Measurements from ENCODE around the gene VGLL4.
A peak's percentile ranks its signal among the peaks of the same experiment; 100 is the strongest.

Gene VGLL4

DNA sequence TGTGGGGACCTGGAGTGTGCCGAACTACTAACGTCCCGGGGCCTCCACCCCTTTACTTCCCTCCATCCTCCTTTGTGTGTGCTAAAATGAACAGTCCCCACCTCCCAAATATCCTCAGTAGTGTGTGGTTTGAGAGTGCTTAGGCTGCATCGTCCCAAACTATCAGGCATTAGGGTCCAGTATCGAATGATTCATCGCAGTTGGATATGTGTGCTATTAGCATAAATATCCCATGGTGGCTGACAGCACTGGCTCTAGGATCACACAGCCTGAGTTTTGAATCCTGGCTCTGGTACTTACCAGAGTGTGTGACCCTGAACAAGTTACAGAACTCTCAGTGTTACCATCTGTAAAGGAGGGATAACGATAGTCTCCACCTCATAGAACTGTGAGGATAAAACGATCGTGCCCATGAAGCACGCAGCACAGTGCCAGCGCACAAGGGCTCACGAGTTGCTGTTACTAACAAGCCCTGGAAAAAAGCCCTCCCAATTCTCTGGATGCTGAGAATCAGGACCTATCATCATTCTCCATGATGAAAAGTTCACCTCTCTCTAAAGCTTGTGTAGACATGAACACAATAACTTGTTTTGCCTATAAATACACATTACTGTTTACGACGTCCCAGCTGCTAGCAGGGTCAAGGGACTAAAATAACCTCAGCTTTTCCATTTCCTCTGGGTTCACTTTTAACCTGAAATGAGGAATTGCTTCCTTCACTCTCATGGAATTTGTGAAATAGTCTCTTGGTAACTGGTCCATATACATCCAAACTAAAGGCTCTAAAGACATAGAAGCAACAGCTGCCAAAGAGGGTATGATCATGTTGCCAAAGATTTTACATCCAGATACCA, 51.0 kb downstream of the VGLL4 start:
- peaks cover 53% of the 10 kb centered on the region for H3K4me1 ChIP-seq (ENCODE audit: control insufficient read depth, insufficient read depth, low read length)
- H3K4me3 ChIP-seq (ENCODE audit: low read length in 2 of 2): peak overlapping the region; percentile 29 to 47
- H3K27me3 ChIP-seq (ENCODE audit: control insufficient read depth in 1 of 2, insufficient read depth in 2 of 2, low read length in 2 of 2): no peaks in the 10 kb centered on the region
- H3K36me3 ChIP-seq (ENCODE audit: control insufficient read depth in 2 of 2, insufficient read depth in 2 of 2, low read length in 2 of 2): peaks cover 0 to 2% of the 10 kb centered on the region in 2 donors
- H3K9me3 ChIP-seq (ENCODE audit: control insufficient read depth in 2 of 2, low read length in 2 of 2): no peaks in the 10 kb centered on the region
- peak overlapping the region; percentile 14 to 58 for H3K9ac ChIP-seq (ENCODE audit: low read length in 2 of 2)
- peak overlapping the region; percentile 68 for H3K27ac ChIP-seq (ENCODE audit: low read length)

- Histone ChIP-seq H3K27me3 (ENCODE audit: control insufficient read depth in 1 of 2, insufficient read depth in 2 of 2, low read length in 2 of 2) (no peaks in the 10 kb centered on the region), H3K27ac (ENCODE audit: low read length) (peak overlapping the region; percentile 68), H3K36me3 (ENCODE audit: control insufficient read depth in 2 of 2, insufficient read depth in 2 of 2, low read length in 2 of 2) (peaks cover 0 to 2% of the 10 kb centered on the region in 2 donors), H3K9ac (ENCODE audit: low read length in 2 of 2) (peak overlapping the region; percentile 55 to 62), H3K4me1 (ENCODE audit: control insufficient read depth, insufficient read depth, low read length) (peaks cover 63% of the 10 kb centered on the region), H3K9me3 (ENCODE audit: control insufficient read depth in 2 of 2, low read length in 2 of 2) (no peaks in the 10 kb centered on the region), H3K4me3 (ENCODE audit: low read length in 2 of 2) (peak overlapping the region; percentile 36 to 57)
These were observed 52.1 kb downstream of the VGLL4 start for GRCh38 chr3:11591391-11592282.

GRCh38 chr3:11591002-11591355, 52.7 kb downstream of the VGLL4 start:
- Histone ChIP-seq H3K4me1 (ENCODE audit: control insufficient read depth, insufficient read depth, low read length) (peaks cover 61% of the 10 kb centered on the region), H3K27me3 (ENCODE audit: control insufficient read depth in 1 of 2, insufficient read depth in 2 of 2, low read length in 2 of 2) (no peaks in the 10 kb centered on the region), H3K4me3 (ENCODE audit: low read length in 2 of 2) (peak overlapping the region; percentile 36 to 57), H3K27ac (ENCODE audit: low read length) (peak overlapping the region; percentile 68), H3K36me3 (ENCODE audit: control insufficient read depth in 2 of 2, insufficient read depth in 2 of 2, low read length in 2 of 2) (peaks cover 0 to 2% of the 10 kb centered on the region in 2 donors), H3K9me3 (ENCODE audit: control insufficient read depth in 2 of 2, low read length in 2 of 2) (no peaks in the 10 kb centered on the region), H3K9ac (ENCODE audit: low read length in 2 of 2) (peak overlapping the region; percentile 55 to 62)

DNA sequence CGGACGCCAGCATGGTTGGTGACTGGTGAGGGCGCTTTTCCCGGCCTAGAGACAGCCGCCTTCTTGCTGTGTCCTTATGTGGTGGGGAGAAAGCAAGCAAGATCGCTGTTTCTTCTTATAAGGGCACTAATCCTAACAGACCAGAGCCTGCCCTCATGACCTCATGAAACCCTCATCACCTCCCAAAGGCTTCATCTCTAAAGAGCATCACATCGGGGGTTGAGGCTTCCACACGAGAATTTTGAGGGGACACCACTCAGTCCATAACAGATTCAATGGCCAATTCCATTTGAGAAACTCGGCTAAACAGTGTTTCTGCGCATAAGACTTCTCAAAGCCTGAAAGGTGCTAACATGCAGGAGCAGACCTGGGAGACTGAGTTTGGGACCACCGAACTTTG, 54.0 kb downstream of the VGLL4 start:
- Histone ChIP-seq H3K36me3 (ENCODE audit: control insufficient read depth in 2 of 2, insufficient read depth in 2 of 2, low read length in 2 of 2) (peaks cover 0 to 2% of the 10 kb centered on the region in 2 donors), H3K4me3 (ENCODE audit: low read length in 2 of 2) (peak overlapping the region in 1 of 2 donors; percentile 15), H3K9ac (ENCODE audit: low read length in 2 of 2) (no peak overlapping the region), H3K27me3 (ENCODE audit: control insufficient read depth in 1 of 2, insufficient read depth in 2 of 2, low read length in 2 of 2) (no peaks in the 10 kb centered on the region), H3K9me3 (ENCODE audit: control insufficient read depth in 2 of 2, low read length in 2 of 2) (no peaks in the 10 kb centered on the region), H3K27ac (ENCODE audit: low read length) (peak overlapping the region; percentile 68), H3K4me1 (ENCODE audit: control insufficient read depth, insufficient read depth, low read length) (peaks cover 61% of the 10 kb centered on the region)

DNA sequence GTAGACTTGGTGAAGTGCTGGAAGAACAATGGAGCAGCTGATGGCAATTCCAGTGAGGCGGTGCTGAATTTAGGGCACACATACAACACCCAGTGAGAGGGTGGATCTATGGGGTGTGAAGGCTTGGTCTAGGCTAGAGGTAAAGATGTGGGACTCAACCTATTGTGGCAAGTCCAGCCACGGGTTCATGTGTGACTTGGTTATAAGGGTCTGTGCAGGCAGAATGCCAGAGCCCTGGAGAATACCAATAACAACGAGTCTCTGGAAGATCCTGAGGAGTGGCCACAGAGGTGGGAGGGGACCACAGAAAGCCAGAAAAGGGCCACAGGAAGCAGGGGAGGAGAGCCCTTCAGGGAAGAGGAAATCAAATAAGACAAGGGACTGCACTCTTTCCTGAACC, 55.0 kb downstream of the VGLL4 start:
- peaks cover 0 to 2% of the 10 kb centered on the region in 2 donors for H3K36me3 ChIP-seq (ENCODE audit: control insufficient read depth in 2 of 2, insufficient read depth in 2 of 2, low read length in 2 of 2)
- H3K9me3 ChIP-seq (ENCODE audit: control insufficient read depth in 2 of 2, low read length in 2 of 2): no peaks in the 10 kb centered on the region
- H3K4me3 ChIP-seq (ENCODE audit: low read length in 2 of 2): peak overlapping the region; percentile 10 to 66
- no peaks in the 10 kb centered on the region for H3K27me3 ChIP-seq (ENCODE audit: control insufficient read depth in 1 of 2, insufficient read depth in 2 of 2, low read length in 2 of 2)
- H3K27ac ChIP-seq (ENCODE audit: low read length): peak overlapping the region; percentile 18
- H3K9ac ChIP-seq (ENCODE audit: low read length in 2 of 2): no peak overlapping the region
- H3K4me1 ChIP-seq (ENCODE audit: control insufficient read depth, insufficient read depth, low read length): peaks cover 61% of the 10 kb centered on the region

DNA sequence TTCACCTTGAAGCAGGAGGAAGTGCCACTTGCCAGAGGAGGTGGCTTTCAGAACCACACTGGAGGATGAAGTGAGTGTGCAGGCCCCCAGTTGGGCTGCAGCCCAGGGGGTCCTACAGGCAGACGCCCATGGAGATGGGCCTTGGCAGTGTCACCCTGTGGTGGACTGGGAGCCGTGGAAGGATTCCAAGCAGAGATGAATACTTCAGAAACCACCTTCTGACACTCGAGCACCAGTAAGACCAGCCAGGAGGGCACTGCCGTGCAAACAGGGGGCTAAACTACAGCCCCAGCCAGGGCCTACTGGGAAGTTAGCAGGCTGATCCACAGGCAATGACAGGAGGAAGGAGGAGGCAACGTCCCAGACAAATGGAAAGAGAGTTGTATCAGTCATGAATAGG, 55.4 kb downstream of the VGLL4 start:
- Histone ChIP-seq H3K9ac (ENCODE audit: low read length in 2 of 2) (peak overlapping the region in 1 of 2 donors; percentile 7), H3K27ac (ENCODE audit: low read length) (peak overlapping the region; percentile 18), H3K9me3 (ENCODE audit: control insufficient read depth in 2 of 2, low read length in 2 of 2) (no peaks in the 10 kb centered on the region)

DNA sequence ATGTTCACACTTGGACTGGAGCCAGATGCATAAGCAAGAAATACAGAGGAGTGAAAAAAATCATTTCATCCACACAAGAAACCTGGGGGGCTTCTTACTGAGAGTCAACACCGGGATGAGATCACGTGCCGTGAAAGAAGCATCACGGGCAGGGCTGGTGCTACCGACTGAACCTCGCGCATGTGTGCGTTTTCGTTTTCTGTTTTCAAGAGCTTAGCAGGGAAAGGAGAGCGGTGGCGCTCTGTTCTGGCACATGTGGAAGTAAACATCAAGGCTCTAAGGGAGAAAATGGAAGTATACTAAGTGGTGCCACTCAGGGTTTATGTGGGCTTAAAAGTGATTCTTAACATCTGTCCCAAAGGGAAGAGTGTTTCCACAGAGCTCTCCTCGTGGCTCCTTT, 55.9 kb downstream of the VGLL4 start:
- Histone ChIP-seq H3K4me3 (ENCODE audit: low read length in 2 of 2) (peak overlapping the region; percentile 10 to 66), H3K9ac (ENCODE audit: low read length in 2 of 2) (peak overlapping the region; percentile 7 to 36), H3K27me3 (ENCODE audit: control insufficient read depth in 1 of 2, insufficient read depth in 2 of 2, low read length in 2 of 2) (no peaks in the 10 kb centered on the region), H3K36me3 (ENCODE audit: control insufficient read depth in 2 of 2, insufficient read depth in 2 of 2, low read length in 2 of 2) (peaks cover 0 to 2% of the 10 kb centered on the region in 2 donors), H3K9me3 (ENCODE audit: control insufficient read depth in 2 of 2, low read length in 2 of 2) (no peaks in the 10 kb centered on the region), H3K4me1 (ENCODE audit: control insufficient read depth, insufficient read depth, low read length) (peaks cover 64% of the 10 kb centered on the region), H3K27ac (ENCODE audit: low read length) (peak overlapping the region; percentile 31)

More for the DNA sequence above, 55.4 kb downstream of the VGLL4 start:
- H3K4me3 ChIP-seq (ENCODE audit: low read length in 2 of 2): peak overlapping the region; percentile 10 to 66
- no peaks in the 10 kb centered on the region for H3K27me3 ChIP-seq (ENCODE audit: control insufficient read depth in 1 of 2, insufficient read depth in 2 of 2, low read length in 2 of 2)
- H3K4me1 ChIP-seq (ENCODE audit: control insufficient read depth, insufficient read depth, low read length): peaks cover 65% of the 10 kb centered on the region
- peaks cover 0 to 2% of the 10 kb centered on the region in 2 donors for H3K36me3 ChIP-seq (ENCODE audit: control insufficient read depth in 2 of 2, insufficient read depth in 2 of 2, low read length in 2 of 2)

DNA sequence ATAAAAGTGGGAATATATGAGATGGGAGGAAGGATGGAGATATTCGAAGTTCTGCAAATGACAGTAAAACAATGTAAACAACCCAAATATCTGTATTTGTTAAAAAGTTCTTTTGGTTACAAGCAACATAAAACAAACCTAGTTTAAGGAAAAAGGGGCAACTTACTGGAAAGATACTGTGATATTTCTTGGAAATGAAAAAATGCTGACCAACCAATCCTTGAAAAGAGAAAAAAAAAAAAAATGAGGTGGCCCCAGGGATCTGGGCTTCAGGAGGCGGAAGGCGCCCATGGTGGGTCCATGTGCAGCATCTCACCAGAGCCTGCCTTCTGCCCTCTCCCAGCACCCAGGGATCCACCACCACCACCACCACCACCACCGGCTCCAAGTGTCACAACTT, 59.1 kb downstream of the VGLL4 start:
- Histone ChIP-seq H3K4me3 (ENCODE audit: low read length in 2 of 2) (no peak overlapping the region), H3K4me1 (ENCODE audit: control insufficient read depth, insufficient read depth, low read length) (peaks cover 57% of the 10 kb centered on the region), H3K27me3 (ENCODE audit: control insufficient read depth in 1 of 2, insufficient read depth in 2 of 2, low read length in 2 of 2) (no peaks in the 10 kb centered on the region), H3K9ac (ENCODE audit: low read length in 2 of 2) (no peak overlapping the region), H3K36me3 (ENCODE audit: control insufficient read depth in 2 of 2, insufficient read depth in 2 of 2, low read length in 2 of 2) (peaks cover 0 to 2% of the 10 kb centered on the region in 2 donors), H3K27ac (ENCODE audit: low read length) (no peak overlapping the region), H3K9me3 (ENCODE audit: control insufficient read depth in 2 of 2, low read length in 2 of 2) (no peaks in the 10 kb centered on the region)

DNA sequence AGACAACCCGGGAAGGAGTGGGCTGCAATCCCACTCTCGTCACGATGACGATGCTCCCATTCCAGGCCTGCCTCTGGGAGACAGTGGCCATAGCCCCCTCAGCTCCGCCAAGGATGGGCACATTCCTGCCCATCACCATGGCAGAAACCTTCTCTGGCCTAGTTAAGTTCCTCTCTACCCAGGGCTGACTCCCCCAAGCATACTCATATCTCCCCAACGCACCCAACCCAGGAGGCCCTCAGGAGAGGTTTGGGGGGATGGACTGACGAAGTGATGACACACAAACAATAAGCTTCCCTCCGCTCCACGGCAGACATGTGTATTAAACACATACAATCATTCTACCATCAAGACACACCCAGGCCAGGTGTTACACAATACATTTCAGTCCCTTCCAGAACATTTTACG, 60.1 kb downstream of the VGLL4 start:
- H3K36me3 ChIP-seq (ENCODE audit: control insufficient read depth in 2 of 2, insufficient read depth in 2 of 2, low read length in 2 of 2): peaks cover 0 to 2% of the 10 kb centered on the region in 2 donors
- no peaks in the 10 kb centered on the region for H3K9me3 ChIP-seq (ENCODE audit: control insufficient read depth in 2 of 2, low read length in 2 of 2)
- H3K4me1 ChIP-seq (ENCODE audit: control insufficient read depth, insufficient read depth, low read length): peaks cover 50% of the 10 kb centered on the region
- no peak overlapping the region for H3K9ac ChIP-seq (ENCODE audit: low read length in 2 of 2)
- no peaks in the 10 kb centered on the region for H3K27me3 ChIP-seq (ENCODE audit: control insufficient read depth in 1 of 2, insufficient read depth in 2 of 2, low read length in 2 of 2)
- peak overlapping the region; percentile 42 for H3K27ac ChIP-seq (ENCODE audit: low read length)
- H3K4me3 ChIP-seq (ENCODE audit: low read length in 2 of 2): peak overlapping the region in 1 of 2 donors; percentile 30

- no peaks in the 10 kb centered on the region for H3K27me3 ChIP-seq (ENCODE audit: control insufficient read depth in 1 of 2, insufficient read depth in 2 of 2, low read length in 2 of 2)
- H3K4me3 ChIP-seq (ENCODE audit: low read length in 2 of 2): peak overlapping the region in 1 of 2 donors; percentile 30
- H3K36me3 ChIP-seq (ENCODE audit: control insufficient read depth in 2 of 2, insufficient read depth in 2 of 2, low read length in 2 of 2): no peaks in the 10 kb centered on the region
- peak overlapping the region; percentile 73 for H3K27ac ChIP-seq (ENCODE audit: low read length)
- H3K4me1 ChIP-seq (ENCODE audit: control insufficient read depth, insufficient read depth, low read length): peaks cover 46% of the 10 kb centered on the region
- H3K9ac ChIP-seq (ENCODE audit: low read length in 2 of 2): no peak overlapping the region
- no peaks in the 10 kb centered on the region for H3K9me3 ChIP-seq (ENCODE audit: control insufficient read depth in 2 of 2, low read length in 2 of 2)
These were observed 60.5 kb downstream of the VGLL4 start for GRCh38 chr3:11583235-11583634.
